ENCODE measurements around the gene NR3C1.

DNA sequence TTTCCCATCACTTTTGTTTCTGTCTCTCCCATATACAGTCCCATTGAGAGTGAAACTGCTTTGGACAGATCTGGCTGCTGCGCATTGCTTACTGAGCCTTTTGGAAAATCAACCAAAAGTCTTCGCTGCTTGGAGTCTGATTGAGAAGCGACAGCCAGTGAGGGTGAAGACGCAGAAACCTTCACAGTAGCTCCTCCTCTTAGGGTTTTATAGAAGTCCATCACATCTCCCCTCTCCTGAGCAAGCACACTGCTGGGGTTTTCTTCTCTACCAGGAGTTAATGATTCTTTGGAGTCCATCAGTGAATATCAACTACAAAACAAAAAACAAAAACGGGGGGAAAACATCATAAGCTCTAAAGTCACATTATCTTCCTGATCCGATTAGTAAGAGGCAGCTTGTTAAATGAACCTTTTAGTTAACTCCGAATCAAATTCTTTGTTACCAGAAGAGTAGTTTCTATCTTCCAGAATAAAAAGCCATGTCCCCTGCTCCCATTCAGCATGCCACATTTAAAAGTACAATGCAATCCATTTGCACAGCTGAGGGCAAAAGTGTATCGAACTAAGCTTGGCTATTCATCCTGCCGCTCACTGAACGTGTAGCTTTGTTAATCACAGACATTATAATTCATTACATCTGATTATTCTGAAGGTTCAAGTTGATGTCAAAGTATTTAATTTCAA is 2.8 kb downstream of the NR3C1 start:
- TF ChIP-seq, protein P1, sequence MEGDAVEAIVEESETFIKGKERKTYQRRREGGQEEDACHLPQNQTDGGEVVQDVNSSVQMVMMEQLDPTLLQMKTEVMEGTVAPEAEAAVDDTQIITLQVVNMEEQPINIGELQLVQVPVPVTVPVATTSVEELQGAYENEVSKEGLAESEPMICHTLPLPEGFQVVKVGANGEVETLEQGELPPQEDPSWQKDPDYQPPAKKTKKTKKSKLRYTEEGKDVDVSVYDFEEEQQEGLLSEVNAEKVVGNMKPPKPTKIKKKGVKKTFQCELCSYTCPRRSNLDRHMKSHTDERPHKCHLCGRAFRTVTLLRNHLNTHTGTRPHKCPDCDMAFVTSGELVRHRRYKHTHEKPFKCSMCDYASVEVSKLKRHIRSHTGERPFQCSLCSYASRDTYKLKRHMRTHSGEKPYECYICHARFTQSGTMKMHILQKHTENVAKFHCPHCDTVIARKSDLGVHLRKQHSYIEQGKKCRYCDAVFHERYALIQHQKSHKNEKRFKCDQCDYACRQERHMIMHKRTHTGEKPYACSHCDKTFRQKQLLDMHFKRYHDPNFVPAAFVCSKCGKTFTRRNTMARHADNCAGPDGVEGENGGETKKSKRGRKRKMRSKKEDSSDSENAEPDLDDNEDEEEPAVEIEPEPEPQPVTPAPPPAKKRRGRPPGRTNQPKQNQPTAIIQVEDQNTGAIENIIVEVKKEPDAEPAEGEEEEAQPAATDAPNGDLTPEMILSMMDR (IDR thresholded peaks at IDR 0.05), result no peak
- TF ChIP-seq ZFX (IDR thresholded peaks at IDR 0.05; ENCODE audit: borderline replicate concordance), result no peak

Data from 22Rv1 (cell line).